Spleen (tissue), 11 donors: ENCODE data around the gene SETDB2. TPM values are rescaled to one million over a fixed set of nuclear protein-coding genes. Genes with fewer than 3 reads are reported as not detected.

ENCODE experiments used
- DNase-seq: peaks from one replicate; pipeline ENCODE4 v3.0.0-alpha.2; 2020
- H3K27ac ChIP-seq, 8 donors: fragments of 200-600 bp; sonication (generic) in 7 of 8; 1 replicate in 4 of 8; 2 replicates in 4 of 8; pipeline versions ENCODE4 v1.5.0 to v1.8.0; 2016 to 2021; ENCODE audit warnings: inconsistent platforms in 4 of 8, mild to moderate bottlenecking in 4 of 8, moderate library complexity in 1 of 8
- H3K27me3 ChIP-seq, 7 donors: fragments of 200-600 bp; sonication (generic) in 6 of 7; replicated peaks in 1 of 7; 1 replicate in 4 of 7; 2 replicates in 3 of 7; pipeline versions ENCODE4 v1.5.0 to v1.8.0; 2016 to 2021; ENCODE audit warnings: inconsistent platforms in 3 of 7, mild to moderate bottlenecking in 1 of 7
- H3K36me3 ChIP-seq, 6 donors: fragments of 200-600 bp; sonication (generic) in 5 of 6; 1 replicate in 4 of 6; 2 replicates in 2 of 6; pipeline versions ENCODE4 v1.5.0 to v1.8.0; 2016 to 2021; ENCODE audit warnings: inconsistent platforms in 2 of 6
- H3K4me1 ChIP-seq, 6 donors: fragments of 200-600 bp; sonication (generic) in 5 of 6; 1 replicate in 3 of 6; 2 replicates in 3 of 6; pipeline versions ENCODE4 v1.5.0 to v1.8.0; 2016 to 2021; ENCODE audit warnings: inconsistent platforms in 3 of 6
- H3K4me3 ChIP-seq, 8 donors: fragments of 200-600 bp; sonication (generic) in 7 of 8; 1 replicate in 4 of 8; 2 replicates in 4 of 8; pipeline versions ENCODE4 v1.5.0 to v1.8.0; 2016 to 2021; ENCODE audit warnings: inconsistent platforms in 4 of 8, mild to moderate bottlenecking in 4 of 8, moderate library complexity in 2 of 8
- H3K9me3 ChIP-seq, 8 donors: fragments of 200-600 bp; sonication (generic) in 7 of 8; 1 replicate in 4 of 8; 2 replicates in 4 of 8; pipeline versions ENCODE4 v1.5.0 to v1.8.0; 2016 to 2021; ENCODE audit warnings: inconsistent platforms in 4 of 8
- POLR2A ChIP-seq, 3 donors: fragments of 450-650 bp; IDR thresholded peaks; one replicate each; pipeline ENCODE4 v1.5.1; 2017; ENCODE audit warnings: antibody characterized with exemption in 3 of 3, mild to moderate bottlenecking in 1 of 3
- POLR2AphosphoS5 ChIP-seq, 3 donors: sonication (generic); formaldehyde crosslinking; IDR thresholded peaks; one replicate each; pipeline ENCODE4 v1.5.1; 2017; ENCODE audit warnings: antibody characterized with exemption in 3 of 3
- WGBS, 5 donors: extraction: QIAGEN DNeasy Blood & Tissue Kit in 3 of 5; methylation state at CpG; one replicate each; pipeline versions ENCODE4 v1.1.5 to v1.1.7; 2013 to 2018; 5-methylcytosine and 5-hydroxymethylcytosine counted together
- intact Hi-C: fragments of 100-400 bp; cut with DNase I; formaldehyde crosslinking; loops from one replicate; pipeline ENCODE4 v1.15.0; 2023; ENCODE audit warnings: low total_unique reads
- polyA plus RNA-seq, 3 donors: library from polyadenylated mRNA; stranded (reverse); fragments of 200-250 nt; gene quantifications; one replicate each; pipeline ENCODE4 v1.2.1, GENCODE V29; 2013
- total RNA-seq, 7 donors: library from RNA; depleted of rRNA in 3 of 7; stranded (reverse); fragments of >200 nt in 3 of 7; fragmentation: NEBNext Ultra II Directional in 4 of 7; extraction: Animal tissue kit (Norgen Biotek cat#: 25700) in 4 of 7; gene quantifications; one replicate each; pipeline versions ENCODE4 v1.1.0 to v1.2.1, GENCODE V29; 2016 to 2021
- TF ChIP-seq, protein P1 (sequence below), 11 experiments: fragments of 200-600 bp in 7 of 11; fragments of 450-650 bp in 4 of 11; sonication (generic) in 4 of 11; IDR thresholded peaks in 8 of 11; conservative IDR thresholded peaks in 3 of 11; 1 replicate in 7 of 11; 2 replicates in 4 of 11; pipeline versions ENCODE4 v1.4.0 to v1.8.0; 2016 to 2021; ENCODE audit warnings: antibody characterized with exemption in 11 of 11, inconsistent platforms in 4 of 11, mild to moderate bottlenecking in 1 of 11
- donor health status: healthy with polysubstance abuse.
- donor health status: DM: no; HTN: no; CAD: no; lungs with moderate emphysema.
- donor health status: DM: no; HTN: no; CAD: no.
- donor health status: Bipolar disorder and iron deficiency.
- donor health status: healthy.
- donor health status: DM: no; HTN: no; CAD: no.
- donor health status: DM: yes; HTN: yes; CAD: no.

The SETDB2 gene
- total and polyA plus RNA-seq, 10 donors = 5.4 to 26.7 (median 20.0) TPM

DNA sequence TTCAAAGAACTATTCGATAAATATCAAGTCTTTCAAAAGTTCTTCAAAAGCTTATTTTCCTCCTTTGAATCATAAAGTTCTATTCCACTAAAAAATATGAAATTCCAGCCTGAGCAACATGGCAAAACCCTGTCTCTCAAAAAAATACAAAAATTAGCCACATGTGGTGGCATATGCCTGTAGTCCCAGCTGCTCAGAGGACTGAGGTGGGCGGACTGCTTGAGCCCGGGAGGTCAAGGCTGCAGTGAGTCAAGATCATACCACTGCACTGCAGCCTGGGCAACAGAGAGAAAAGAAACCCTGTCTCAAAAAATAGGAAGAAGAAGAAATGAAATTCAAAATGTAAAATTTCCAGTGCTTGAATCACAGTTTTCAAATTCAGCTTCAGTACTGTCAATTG lies 24.8 kb upstream of the SETDB2 start:
- H3K4me1 ChIP-seq = peaks cover 0 to 8% (median 0%) of the 10 kb centered on the region in 6 donors
- intact Hi-C loops = no loop called here
- no peaks in the 10 kb centered on the region for H3K9me3 ChIP-seq
- no peak for DNase-seq
- no peak overlapping the region for H3K4me3 ChIP-seq
- WGBS, 5 donors = 76 to 91% (median 81%) methylated on average over 3 of the region's 3 CpGs
- H3K36me3 ChIP-seq = no peaks in the 10 kb centered on the region
- H3K27me3 ChIP-seq = no peaks in the 10 kb centered on the region
- TF ChIP-seq, protein P1, sequence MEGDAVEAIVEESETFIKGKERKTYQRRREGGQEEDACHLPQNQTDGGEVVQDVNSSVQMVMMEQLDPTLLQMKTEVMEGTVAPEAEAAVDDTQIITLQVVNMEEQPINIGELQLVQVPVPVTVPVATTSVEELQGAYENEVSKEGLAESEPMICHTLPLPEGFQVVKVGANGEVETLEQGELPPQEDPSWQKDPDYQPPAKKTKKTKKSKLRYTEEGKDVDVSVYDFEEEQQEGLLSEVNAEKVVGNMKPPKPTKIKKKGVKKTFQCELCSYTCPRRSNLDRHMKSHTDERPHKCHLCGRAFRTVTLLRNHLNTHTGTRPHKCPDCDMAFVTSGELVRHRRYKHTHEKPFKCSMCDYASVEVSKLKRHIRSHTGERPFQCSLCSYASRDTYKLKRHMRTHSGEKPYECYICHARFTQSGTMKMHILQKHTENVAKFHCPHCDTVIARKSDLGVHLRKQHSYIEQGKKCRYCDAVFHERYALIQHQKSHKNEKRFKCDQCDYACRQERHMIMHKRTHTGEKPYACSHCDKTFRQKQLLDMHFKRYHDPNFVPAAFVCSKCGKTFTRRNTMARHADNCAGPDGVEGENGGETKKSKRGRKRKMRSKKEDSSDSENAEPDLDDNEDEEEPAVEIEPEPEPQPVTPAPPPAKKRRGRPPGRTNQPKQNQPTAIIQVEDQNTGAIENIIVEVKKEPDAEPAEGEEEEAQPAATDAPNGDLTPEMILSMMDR (IDR thresholded peaks at IDR 0.05 in 8 of 11, conservative IDR thresholded peaks at IDR 0.05 in 3 of 11) = no peak
- TF ChIP-seq POLR2A (IDR thresholded peaks at IDR 0.05) (no peak), POLR2AphosphoS5 (IDR thresholded peaks at IDR 0.05) (no peak)
- H3K27ac ChIP-seq = no peak overlapping the region

- no peak for DNase-seq
- 85 to 90% (median 86%) methylated on average over 3 of the region's 3 CpGs for WGBS, 5 donors
- Histone ChIP-seq H3K36me3 (no peaks in the 10 kb centered on the region), H3K4me3 (no peak overlapping the region), H3K9me3 (no peaks in the 10 kb centered on the region), H3K4me1 (peaks cover 0 to 8% (median 0%) of the 10 kb centered on the region in 6 donors), H3K27ac (no peak overlapping the region), H3K27me3 (no peaks in the 10 kb centered on the region)
- intact Hi-C loops = no loop called here
- no peak for TF ChIP-seq POLR2A (IDR thresholded peaks at IDR 0.05)
- TF ChIP-seq, protein P1 (IDR thresholded peaks at IDR 0.05 in 8 of 11, conservative IDR thresholded peaks at IDR 0.05 in 3 of 11) = peak in 2 of 11 experiments; percentile 6 to 16
- TF ChIP-seq POLR2AphosphoS5 (IDR thresholded peaks at IDR 0.05) = no peak
These were observed 22.7 kb upstream of the SETDB2 start for GRCh38 chr13:49421391-49421790.

DNA sequence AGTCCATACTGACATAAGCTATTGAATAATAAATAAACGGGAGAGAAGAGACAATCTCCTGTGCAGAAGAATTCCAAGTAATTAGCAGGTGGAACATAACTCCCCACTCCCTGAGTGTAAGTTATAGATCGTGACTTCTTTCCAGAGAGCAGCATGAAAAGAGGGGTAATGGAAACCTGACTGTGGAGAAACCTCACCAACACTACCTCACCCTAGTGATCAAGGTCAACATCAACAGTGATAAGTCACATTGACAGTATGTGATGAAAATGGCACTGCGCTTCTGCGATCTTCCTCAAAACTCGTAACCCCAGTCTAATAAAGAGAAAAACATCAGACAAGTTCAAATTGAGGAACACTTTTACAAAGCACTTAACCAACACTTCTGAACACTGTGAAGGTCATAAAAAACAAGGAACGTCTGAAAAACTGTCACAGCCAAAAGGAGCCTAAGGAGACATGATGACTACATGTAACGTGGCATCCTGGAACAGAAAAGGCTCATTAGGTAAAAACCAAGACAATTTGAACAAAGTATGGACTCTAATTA lies 20.0 kb upstream of the SETDB2 start:
- no peaks in the 10 kb centered on the region for H3K27me3 ChIP-seq
- intact Hi-C loops = no loop called here
- peaks cover 0 to 13% (median 0%) of the 10 kb centered on the region in 6 donors for H3K36me3 ChIP-seq
- TF ChIP-seq POLR2A (IDR thresholded peaks at IDR 0.05) (no peak), POLR2AphosphoS5 (IDR thresholded peaks at IDR 0.05) (no peak)
- TF ChIP-seq, protein P1 (IDR thresholded peaks at IDR 0.05 in 8 of 11, conservative IDR thresholded peaks at IDR 0.05 in 3 of 11) = no peak
- no peak overlapping the region for H3K27ac ChIP-seq
- no peak overlapping the region for H3K4me3 ChIP-seq
- no peaks in the 10 kb centered on the region for H3K4me1 ChIP-seq
- no peak for DNase-seq
- no peaks in the 10 kb centered on the region for H3K9me3 ChIP-seq
- 77 to 86% (median 81%) methylated on average over 7 of the region's 7 CpGs for WGBS, 5 donors

- intact Hi-C loops = no loop called here
- no peaks in the 10 kb centered on the region for H3K9me3 ChIP-seq
- no peak for DNase-seq
- H3K36me3 ChIP-seq = peaks cover 0 to 27% (median 6%) of the 10 kb centered on the region in 6 donors
- no peak for TF ChIP-seq POLR2AphosphoS5 (IDR thresholded peaks at IDR 0.05)
- TF ChIP-seq POLR2A (IDR thresholded peaks at IDR 0.05) = no peak
- TF ChIP-seq, protein P1 (IDR thresholded peaks at IDR 0.05 in 8 of 11, conservative IDR thresholded peaks at IDR 0.05 in 3 of 11) = no peak
- no peak overlapping the region for H3K27ac ChIP-seq
- no peak overlapping the region for H3K4me3 ChIP-seq
- H3K4me1 ChIP-seq = no peaks in the 10 kb centered on the region
- no peaks in the 10 kb centered on the region for H3K27me3 ChIP-seq
- 87 to 96% (median 91%) methylated on average over 2 of the region's 2 CpGs for WGBS, 5 donors
These were observed 15.9 kb upstream of the SETDB2 start for GRCh38 chr13:49428041-49428763.
